Heart left ventricle (tissue), 16 donors: ENCODE data around the gene CHODL. TPM values are rescaled to one million over a fixed set of nuclear protein-coding genes. Genes with fewer than 3 reads are reported as not detected.

ENCODE experiments used
- ATAC-seq, 4 donors: fragments of 200-7000 bp; cut with Tn5 transposase; one replicate each; pipeline ENCODE4 v1.9.1; 2020 to 2022; ENCODE audit warnings: moderate library complexity in 4 of 4, mild to moderate bottlenecking in 3 of 4, moderate number of reproducible peaks in 1 of 4
- DNase-seq, 5 donors: peaks; one replicate each; pipeline ENCODE4 v3.0.0-alpha.2; 2020
- H3K27ac ChIP-seq, 12 donors: fragments of 200-600 bp; sonication (generic) in 4 of 12; one replicate each; pipeline versions ENCODE4 v1.5.0 to v1.8.0; 2016 to 2022; ENCODE audit warnings: mild to moderate bottlenecking in 2 of 12
- H3K27me3 ChIP-seq, 9 donors: fragments of 200-600 bp; sonication (generic) in 2 of 9; one replicate each; pipeline versions ENCODE4 v1.5.1 to v1.8.0; 2016 to 2022; ENCODE audit warnings: mild to moderate bottlenecking in 3 of 9
- H3K36me3 ChIP-seq, 9 donors: fragments of 200-600 bp; sonication (generic) in 2 of 9; one replicate each; pipeline versions ENCODE4 v1.5.0 to v1.8.0; 2018 to 2022; ENCODE audit warnings: mild to moderate bottlenecking in 2 of 9
- H3K4me1 ChIP-seq, 12 donors: fragments of 200-600 bp; sonication (generic) in 4 of 12; one replicate each; pipeline versions ENCODE4 v1.5.0 to v1.8.0; 2016 to 2022; ENCODE audit warnings: mild to moderate bottlenecking in 3 of 12
- H3K4me3 ChIP-seq, 12 donors: fragments of 200-600 bp; sonication (generic) in 4 of 12; one replicate each; pipeline versions ENCODE4 v1.5.0 to v1.8.0; 2017 to 2022; ENCODE audit warnings: mild to moderate bottlenecking in 9 of 12, moderate library complexity in 4 of 12
- H3K9me3 ChIP-seq, 12 donors: fragments of 200-600 bp; sonication (generic) in 4 of 12; one replicate each; pipeline versions ENCODE4 v1.5.0 to v1.8.0; 2016 to 2022; ENCODE audit warnings: mild to moderate bottlenecking in 1 of 12
- POLR2A ChIP-seq, 2 donors: fragments of 450-650 bp; IDR thresholded peaks; one replicate each; pipeline ENCODE4 v1.6.1; 2017; ENCODE audit warnings: antibody characterized with exemption in 2 of 2, mild to moderate bottlenecking in 2 of 2, moderate library complexity in 2 of 2
- WGBS, 4 donors: extraction: QIAGEN DNeasy Blood & Tissue Kit in 2 of 4; methylation state at CpG; one replicate each; pipeline versions ENCODE4 v1.1.5 to v1.1.7; 2013 to 2018; 5-methylcytosine and 5-hydroxymethylcytosine counted together
- intact Hi-C, 10 donors: fragments of 100-400 bp; cut with DNase I; formaldehyde crosslinking; loops; one replicate each; pipeline versions ENCODE4 v1.11.1 to v1.14.2; 2022
- polyA plus RNA-seq, 2 donors: library from polyadenylated mRNA; stranded (reverse); fragments of 200-250 nt; gene quantifications; one replicate each; pipeline ENCODE4 v1.2.3, GENCODE V29; 2013
- total RNA-seq, 9 donors: library from RNA; depleted of rRNA in 2 of 9; stranded (reverse); fragments of >200 nt in 2 of 9; fragmentation: NEBNext Ultra II Directional in 3 of 9; extraction: Animal tissue kit (Norgen Biotek cat#: 25700) in 3 of 9; gene quantifications; one replicate each; pipeline versions ENCODE4 v1.1.0 to v1.2.4, GENCODE V29; 2016 to 2023
- TF ChIP-seq, protein P1 (sequence below), 12 donors: fragments of 200-600 bp; sonication (generic) in 4 of 12; IDR thresholded peaks; one replicate each; pipeline versions ENCODE4 v1.5.0 to v1.8.0; 2018 to 2022; ENCODE audit warnings: antibody characterized with exemption in 12 of 12, mild to moderate bottlenecking in 5 of 12
- donor health status: ischemic (EF 13 %, LVEDD 7.1; RV severe dilation, severe dysfunction).
- donor health status: healthy with polysubstance abuse.
- donor health status: DM: no; HTN: yes; CAD: no.
- donor health status: DM: no; HTN: no; CAD: no.
- donor health status: ischemic (EF 25% LVEDD 6.9; RV normal size, moderate dysfunction).
- donor health status: ischemic (EF 25% LVEDD 5.7; RV mildly dilated, moderate dysfunction).
- donor health status: healthy.
- donor health status: DM: yes; HTN: yes; CAD: no.
- donor health status: ischemic (EF 35%, LVEDD 5.7; RV mildly dilated, moderate dysfunction).
- donor health status: nonischemic (EF 11% LVEDD 7.7; RV severe dilation, severe dysfunction).
- donor health status: DM: yes; HTN: yes; CAD: no.
- donor health status: PGD.
- donor health status: ischemic (EF 29% LVEDD 5.4; RV normal size, mild dysfunction).
- donor health status: nonischemic (EF 23%, LVEDD 6.1; RV moderate dilation, normal function).

CHODL gene
- total and polyA plus RNA-seq, 11 donors, result 0.15 to 0.58 (median 0.27) TPM; not detected in 2

DNA sequence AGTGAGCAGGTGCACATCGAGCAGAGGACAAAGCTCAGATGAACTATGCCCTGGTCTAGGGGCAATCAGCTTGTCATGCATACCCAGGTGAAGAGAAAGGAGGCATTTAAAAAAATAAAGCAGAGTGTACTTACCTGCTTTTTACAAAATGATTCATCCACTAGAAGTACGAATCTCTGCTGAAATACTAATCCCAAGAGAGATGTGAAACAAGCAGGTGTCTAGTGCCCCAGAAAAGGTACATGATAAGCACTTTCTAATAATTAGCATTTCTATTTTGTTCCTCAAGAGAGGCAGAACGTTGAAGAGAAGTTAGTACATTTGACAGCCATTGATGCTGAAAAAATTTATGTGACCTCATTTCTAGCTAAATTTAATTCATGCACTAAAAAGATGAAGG is 31.1 kb downstream of the CHODL start:
- WGBS, 4 donors, result 55 to 63% (median 57%) methylated on average over 3 of the region's 3 CpGs
- Histone ChIP-seq H3K9me3 (no peaks in the 10 kb centered on the region), H3K36me3 (no peaks in the 10 kb centered on the region), H3K27ac (no peak overlapping the region), H3K4me1 (no peaks in the 10 kb centered on the region), H3K27me3 (no peaks in the 10 kb centered on the region), H3K4me3 (no peak overlapping the region)
- DNase-seq (no peak), ATAC-seq (no peak)
- intact Hi-C loops, result no loop called here
- TF ChIP-seq, protein P1, sequence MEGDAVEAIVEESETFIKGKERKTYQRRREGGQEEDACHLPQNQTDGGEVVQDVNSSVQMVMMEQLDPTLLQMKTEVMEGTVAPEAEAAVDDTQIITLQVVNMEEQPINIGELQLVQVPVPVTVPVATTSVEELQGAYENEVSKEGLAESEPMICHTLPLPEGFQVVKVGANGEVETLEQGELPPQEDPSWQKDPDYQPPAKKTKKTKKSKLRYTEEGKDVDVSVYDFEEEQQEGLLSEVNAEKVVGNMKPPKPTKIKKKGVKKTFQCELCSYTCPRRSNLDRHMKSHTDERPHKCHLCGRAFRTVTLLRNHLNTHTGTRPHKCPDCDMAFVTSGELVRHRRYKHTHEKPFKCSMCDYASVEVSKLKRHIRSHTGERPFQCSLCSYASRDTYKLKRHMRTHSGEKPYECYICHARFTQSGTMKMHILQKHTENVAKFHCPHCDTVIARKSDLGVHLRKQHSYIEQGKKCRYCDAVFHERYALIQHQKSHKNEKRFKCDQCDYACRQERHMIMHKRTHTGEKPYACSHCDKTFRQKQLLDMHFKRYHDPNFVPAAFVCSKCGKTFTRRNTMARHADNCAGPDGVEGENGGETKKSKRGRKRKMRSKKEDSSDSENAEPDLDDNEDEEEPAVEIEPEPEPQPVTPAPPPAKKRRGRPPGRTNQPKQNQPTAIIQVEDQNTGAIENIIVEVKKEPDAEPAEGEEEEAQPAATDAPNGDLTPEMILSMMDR (IDR thresholded peaks at IDR 0.05), result no peak
- no peak for TF ChIP-seq POLR2A (IDR thresholded peaks at IDR 0.05)

DNA sequence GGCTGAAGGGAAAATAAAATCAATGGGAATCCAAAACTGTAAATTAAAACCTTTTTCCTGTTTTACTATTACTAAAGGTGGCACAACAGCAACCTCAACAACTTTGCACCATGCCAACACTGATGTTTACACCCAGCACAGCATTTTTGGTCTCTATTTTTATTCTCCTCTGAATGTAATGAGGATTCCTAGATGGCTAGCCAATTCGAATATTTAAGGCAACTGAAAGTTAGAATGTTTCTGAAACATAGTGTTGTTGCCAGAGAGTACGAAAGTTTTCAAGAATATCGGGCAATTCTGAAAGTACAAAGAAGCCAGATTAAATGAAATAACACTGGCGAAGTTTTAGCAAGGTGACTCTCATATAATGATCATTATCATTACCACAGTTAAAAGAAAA is 40.7 kb downstream of the CHODL start:
- TF ChIP-seq POLR2A (IDR thresholded peaks at IDR 0.05), result no peak
- TF ChIP-seq, protein P1 (IDR thresholded peaks at IDR 0.05), result no peak
- no peaks in the 10 kb centered on the region for H3K9me3 ChIP-seq
- intact Hi-C loops, result no loop called here
- H3K4me1 ChIP-seq, result no peaks in the 10 kb centered on the region
- H3K4me3 ChIP-seq, result no peak overlapping the region
- H3K27me3 ChIP-seq, result peaks cover 0 to 4% (median 0%) of the 10 kb centered on the region in 9 donors
- no peak for ATAC-seq
- WGBS, 4 donors, result 75 to 81% (median 77%) methylated on average over 4 of the region's 4 CpGs
- DNase-seq, result no peak
- no peak overlapping the region for H3K27ac ChIP-seq
- no peaks in the 10 kb centered on the region for H3K36me3 ChIP-seq

DNA sequence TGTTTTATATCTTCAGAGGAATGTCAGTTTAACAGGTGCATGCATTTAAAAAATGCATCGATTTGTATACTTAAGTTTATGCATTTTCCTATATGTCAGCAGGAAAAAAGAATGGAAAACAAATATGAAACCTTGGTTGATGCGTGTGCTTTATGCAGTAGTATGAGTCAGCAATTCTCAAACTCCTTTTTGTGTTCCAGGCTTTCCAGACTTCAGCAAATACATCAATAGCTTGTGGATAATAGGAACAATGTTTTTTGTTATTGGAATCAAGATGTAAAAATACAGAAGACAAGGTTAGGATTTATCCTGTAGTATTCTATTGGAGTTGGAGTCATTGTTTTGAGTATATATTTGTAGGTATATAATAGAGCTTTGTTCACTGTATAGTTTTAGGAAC is 45.2 kb downstream of the CHODL start:
- H3K27me3 ChIP-seq, result peaks cover 0 to 4% (median 0%) of the 10 kb centered on the region in 9 donors
- no peaks in the 10 kb centered on the region for H3K9me3 ChIP-seq
- intact Hi-C loops, result no loop called here
- no peak for DNase-seq
- no peaks in the 10 kb centered on the region for H3K4me1 ChIP-seq
- no peak overlapping the region for H3K27ac ChIP-seq
- TF ChIP-seq, protein P1 (IDR thresholded peaks at IDR 0.05), result no peak
- no peak for TF ChIP-seq POLR2A (IDR thresholded peaks at IDR 0.05)
- no peak for ATAC-seq
- no peak overlapping the region for H3K4me3 ChIP-seq
- 68 to 75% (median 72%) methylated on average over 2 of the region's 2 CpGs for WGBS, 4 donors
- H3K36me3 ChIP-seq, result no peaks in the 10 kb centered on the region

DNA sequence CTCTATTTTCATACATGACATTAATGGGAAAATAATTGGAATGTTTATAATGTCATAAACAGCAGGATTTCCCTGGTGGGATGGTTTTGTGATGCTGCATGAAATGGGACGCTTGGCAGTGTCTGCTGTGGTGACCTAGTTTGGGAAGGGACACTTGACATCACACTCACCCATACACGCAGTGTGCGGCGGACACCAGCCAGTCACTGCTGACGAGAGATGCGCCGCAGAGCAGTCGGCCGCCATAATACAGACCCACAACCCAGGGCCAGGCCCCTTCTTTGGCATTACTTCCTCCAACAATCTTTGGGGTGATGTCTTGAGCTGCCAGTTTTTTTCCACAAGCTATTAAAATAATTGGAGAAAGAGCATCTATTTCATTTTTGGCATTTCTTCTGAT is 49.5 kb downstream of the CHODL start:
- Histone ChIP-seq H3K27ac (no peak overlapping the region), H3K9me3 (no peaks in the 10 kb centered on the region), H3K4me1 (no peaks in the 10 kb centered on the region), H3K4me3 (no peak overlapping the region), H3K36me3 (no peaks in the 10 kb centered on the region), H3K27me3 (no peaks in the 10 kb centered on the region)
- no peak for TF ChIP-seq POLR2A (IDR thresholded peaks at IDR 0.05)
- TF ChIP-seq, protein P1 (IDR thresholded peaks at IDR 0.05), result no peak
- DNase-seq (no peak), ATAC-seq (no peak)
- intact Hi-C loops, result no loop called here
- 77 to 89% (median 79%) methylated on average over 9 of the region's 9 CpGs for WGBS, 4 donors
